PC-9 (cell line): ENCODE results near the gene EXOC7.

Source experiments
- CTCF ChIP-seq: fragments of 200-600 bp; sonication (generic); conservative IDR thresholded peaks from 2 replicates; pipeline ENCODE4 v1.6.1; 2017; ENCODE audit warnings: mixed run types, antibody characterized with exemption, mild to moderate bottlenecking, moderate library complexity
- EZH2 ChIP-seq: fragments of 200-600 bp; sonication (generic); IDR thresholded peaks from 2 replicates; pipeline ENCODE4 v1.8.0; 2017; ENCODE audit warnings: antibody characterized with exemption, low read depth

- TF ChIP-seq CTCF (no peak), EZH2 (no peak)
Observed at GRCh38 chr17:76056882-76057281, 46.7 kb downstream of the EXOC7 start.
